Measurements from ENCODE around the gene FKBP5. TPM values are rescaled to one million over a fixed set of nuclear protein-coding genes. Genes with fewer than 3 reads are reported as not detected.

Gene FKBP5
- total RNA-seq, 1 donor from 2014 or later, result 6.8 TPM

DNA sequence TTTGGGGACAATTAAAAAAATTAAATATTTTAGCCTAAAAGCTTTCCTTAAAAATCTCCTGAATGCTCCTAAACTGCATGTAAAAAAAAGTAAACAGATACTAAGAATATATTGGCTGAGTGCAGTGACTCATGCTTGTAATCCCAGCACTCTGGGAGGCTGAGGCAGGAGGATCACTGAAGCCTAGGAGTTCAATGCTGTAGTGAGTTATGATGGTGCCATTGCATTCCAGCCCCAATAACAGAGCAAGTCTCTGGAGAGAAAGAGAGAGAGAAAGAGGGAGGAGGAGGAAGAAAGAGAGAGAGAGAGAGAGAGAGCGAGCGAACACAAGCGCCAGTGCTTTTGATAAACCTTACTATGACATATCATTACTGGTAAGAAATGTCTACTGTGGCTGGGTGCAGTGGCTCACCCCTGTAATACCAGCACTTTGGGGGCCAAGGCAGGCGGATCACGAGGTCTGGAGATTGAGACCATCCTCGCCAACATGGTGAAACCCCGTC, 58.8 kb downstream of the FKBP5 start:
- Histone ChIP-seq H3K27ac (ENCODE audit: low read depth, low read length) (no peak overlapping the region), H3K36me3 (ENCODE audit: control insufficient read depth in 3 of 3, insufficient read depth in 3 of 3, low read length in 3 of 3) (peaks cover 3 to 11% (median 8%) of the 10 kb centered on the region in 3 donors), H3K9ac (ENCODE audit: low read depth in 1 of 3, low read length in 3 of 3) (no peak overlapping the region), H3K4me1 (ENCODE audit: control insufficient read depth in 3 of 3, insufficient read depth in 3 of 3, low read length in 3 of 3) (peaks cover 0 to 4% (median 2%) of the 10 kb centered on the region in 3 donors), H3K4me3 (ENCODE audit: low read length in 3 of 3) (no peak overlapping the region), H3K9me3 (ENCODE audit: control insufficient read depth in 3 of 3, low read length in 3 of 3) (no peaks in the 10 kb centered on the region), H3K27me3 (ENCODE audit: control insufficient read depth in 3 of 3, insufficient read depth in 3 of 3, low read length in 3 of 3) (no peaks in the 10 kb centered on the region)

DNA sequence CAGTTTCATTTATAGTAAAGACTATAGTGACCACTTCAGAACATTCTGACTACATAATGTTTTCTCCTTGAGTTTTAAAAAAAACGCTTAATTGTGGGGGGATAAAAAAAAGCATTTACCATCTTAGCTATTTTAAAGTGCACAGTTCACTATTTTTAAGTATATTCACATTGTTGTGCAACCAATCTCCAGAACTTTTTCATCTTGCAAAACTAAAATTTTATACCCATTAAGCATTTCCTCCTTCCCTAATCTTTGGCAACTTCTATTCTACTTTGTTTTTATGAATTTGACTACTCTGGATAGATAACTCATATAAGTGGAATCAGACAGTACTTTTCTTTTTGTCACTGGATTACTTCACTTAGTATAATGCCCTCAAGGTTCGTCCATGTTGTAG, 62.3 kb downstream of the FKBP5 start:
- H3K27me3 ChIP-seq (ENCODE audit: control insufficient read depth in 3 of 3, insufficient read depth in 3 of 3, low read length in 3 of 3), result no peaks in the 10 kb centered on the region
- peak overlapping the region; percentile 23 for H3K27ac ChIP-seq (ENCODE audit: low read depth, low read length)
- H3K9ac ChIP-seq (ENCODE audit: low read depth in 1 of 3, low read length in 3 of 3), result no peak overlapping the region
- H3K36me3 ChIP-seq (ENCODE audit: control insufficient read depth in 3 of 3, insufficient read depth in 3 of 3, low read length in 3 of 3), result peaks cover 11 to 15% (median 15%) of the 10 kb centered on the region in 3 donors
- no peak overlapping the region for H3K4me3 ChIP-seq (ENCODE audit: low read length in 3 of 3)
- no peaks in the 10 kb centered on the region for H3K9me3 ChIP-seq (ENCODE audit: control insufficient read depth in 3 of 3, low read length in 3 of 3)
- H3K4me1 ChIP-seq (ENCODE audit: control insufficient read depth in 3 of 3, insufficient read depth in 3 of 3, low read length in 3 of 3), result peaks cover 0 to 4% (median 0%) of the 10 kb centered on the region in 3 donors

DNA sequence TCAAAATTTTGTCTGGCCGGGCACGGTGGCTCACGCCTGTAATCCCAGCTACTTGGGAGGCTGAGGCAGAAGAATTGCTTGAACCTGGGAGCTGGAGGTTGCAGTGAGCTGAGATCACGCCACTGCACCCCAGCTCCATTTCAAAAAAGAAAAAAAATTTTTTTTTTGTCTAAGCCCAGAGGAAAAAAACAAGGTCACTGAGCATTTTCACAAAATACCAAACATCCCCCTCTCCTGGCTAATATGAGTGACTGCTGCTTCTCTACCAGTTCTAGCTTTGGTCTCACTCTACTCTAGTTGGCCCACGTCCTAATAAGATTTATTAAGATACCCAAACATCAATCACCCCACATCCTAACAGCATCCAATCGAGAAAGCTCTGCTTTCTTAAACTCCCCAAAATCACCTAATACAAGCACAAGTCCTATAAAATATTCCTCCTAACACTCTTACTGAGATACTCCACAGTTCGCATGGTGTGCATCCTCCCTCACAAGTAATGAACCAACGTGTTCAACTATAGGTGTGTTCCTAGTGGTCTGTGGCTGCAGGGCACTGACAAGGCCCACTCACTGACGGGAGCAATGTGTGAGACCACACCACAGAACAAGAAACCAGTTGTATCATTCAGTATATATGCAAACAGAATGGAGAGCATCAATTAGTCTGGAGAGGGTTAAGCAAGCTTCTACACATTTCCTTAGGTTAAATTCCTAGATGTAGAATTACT, 64.2 kb downstream of the FKBP5 start:
- no peak overlapping the region for H3K9ac ChIP-seq (ENCODE audit: low read depth in 1 of 3, low read length in 3 of 3)
- no peaks in the 10 kb centered on the region for H3K27me3 ChIP-seq (ENCODE audit: control insufficient read depth in 3 of 3, insufficient read depth in 3 of 3, low read length in 3 of 3)
- no peak overlapping the region for H3K4me3 ChIP-seq (ENCODE audit: low read length in 3 of 3)
- peaks cover 0 to 6% (median 0%) of the 10 kb centered on the region in 3 donors for H3K4me1 ChIP-seq (ENCODE audit: control insufficient read depth in 3 of 3, insufficient read depth in 3 of 3, low read length in 3 of 3)
- H3K36me3 ChIP-seq (ENCODE audit: control insufficient read depth in 3 of 3, insufficient read depth in 3 of 3, low read length in 3 of 3), result peaks cover 11 to 13% (median 13%) of the 10 kb centered on the region in 3 donors
- H3K9me3 ChIP-seq (ENCODE audit: control insufficient read depth in 3 of 3, low read length in 3 of 3), result no peaks in the 10 kb centered on the region
- no peak overlapping the region for H3K27ac ChIP-seq (ENCODE audit: low read depth, low read length)

DNA sequence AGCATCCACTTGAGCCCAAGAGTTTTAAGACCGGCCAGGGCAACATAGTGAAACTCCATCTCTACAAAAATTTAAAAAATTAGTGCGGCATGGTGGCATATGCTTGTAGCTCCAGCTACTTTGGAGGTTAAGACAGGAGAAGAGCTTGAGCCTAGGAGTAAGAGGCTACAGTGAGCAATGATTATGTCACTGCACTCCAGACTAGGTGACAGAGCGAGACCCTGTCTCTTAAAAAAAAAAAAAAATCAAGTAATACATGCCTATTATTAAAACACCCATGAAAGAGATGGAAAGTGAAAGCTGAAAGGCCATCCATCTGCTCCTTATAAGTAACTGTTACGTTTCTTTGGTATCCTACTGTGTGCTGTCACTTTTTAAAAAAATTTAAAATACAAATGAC, 66.4 kb downstream of the FKBP5 start:
- Histone ChIP-seq H3K9ac (ENCODE audit: low read depth in 1 of 3, low read length in 3 of 3) (no peak overlapping the region), H3K36me3 (ENCODE audit: control insufficient read depth in 3 of 3, insufficient read depth in 3 of 3, low read length in 3 of 3) (peaks cover 13 to 29% (median 14%) of the 10 kb centered on the region in 3 donors), H3K4me3 (ENCODE audit: low read length in 3 of 3) (no peak overlapping the region), H3K27ac (ENCODE audit: low read depth, low read length) (no peak overlapping the region), H3K27me3 (ENCODE audit: control insufficient read depth in 3 of 3, insufficient read depth in 3 of 3, low read length in 3 of 3) (no peaks in the 10 kb centered on the region), H3K9me3 (ENCODE audit: control insufficient read depth in 3 of 3, low read length in 3 of 3) (no peaks in the 10 kb centered on the region), H3K4me1 (ENCODE audit: control insufficient read depth in 3 of 3, insufficient read depth in 3 of 3, low read length in 3 of 3) (peaks cover 0 to 6% (median 0%) of the 10 kb centered on the region in 3 donors)

DNA sequence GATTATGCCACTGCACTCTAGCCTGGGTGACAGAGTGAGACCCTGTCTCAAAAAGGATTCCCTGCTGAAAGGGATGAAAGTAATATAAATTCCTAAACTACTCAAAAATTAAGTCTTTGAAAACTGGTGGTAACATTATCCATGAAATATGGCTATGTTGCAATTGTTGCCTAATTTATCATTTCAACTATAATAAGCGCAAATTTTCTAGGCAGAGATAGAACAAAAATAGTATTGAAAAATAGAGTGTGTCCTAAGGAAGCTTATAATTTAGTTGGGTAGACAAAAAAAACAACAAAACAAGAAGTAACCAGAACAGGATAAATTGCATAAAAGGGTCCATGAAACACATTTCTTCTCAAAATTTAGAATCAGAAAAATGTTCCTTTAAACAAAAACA, 68.0 kb downstream of the FKBP5 start:
- Histone ChIP-seq H3K9ac (ENCODE audit: low read depth in 1 of 3, low read length in 3 of 3) (peak overlapping the region in 1 of 3 donors; percentile 20), H3K9me3 (ENCODE audit: control insufficient read depth in 3 of 3, low read length in 3 of 3) (no peaks in the 10 kb centered on the region), H3K4me3 (ENCODE audit: low read length in 3 of 3) (no peak overlapping the region), H3K36me3 (ENCODE audit: control insufficient read depth in 3 of 3, insufficient read depth in 3 of 3, low read length in 3 of 3) (peaks cover 13 to 33% (median 15%) of the 10 kb centered on the region in 3 donors), H3K27ac (ENCODE audit: low read depth, low read length) (no peak overlapping the region), H3K4me1 (ENCODE audit: control insufficient read depth in 3 of 3, insufficient read depth in 3 of 3, low read length in 3 of 3) (peaks cover 0 to 6% (median 0%) of the 10 kb centered on the region in 3 donors), H3K27me3 (ENCODE audit: control insufficient read depth in 3 of 3, insufficient read depth in 3 of 3, low read length in 3 of 3) (no peaks in the 10 kb centered on the region)

DNA sequence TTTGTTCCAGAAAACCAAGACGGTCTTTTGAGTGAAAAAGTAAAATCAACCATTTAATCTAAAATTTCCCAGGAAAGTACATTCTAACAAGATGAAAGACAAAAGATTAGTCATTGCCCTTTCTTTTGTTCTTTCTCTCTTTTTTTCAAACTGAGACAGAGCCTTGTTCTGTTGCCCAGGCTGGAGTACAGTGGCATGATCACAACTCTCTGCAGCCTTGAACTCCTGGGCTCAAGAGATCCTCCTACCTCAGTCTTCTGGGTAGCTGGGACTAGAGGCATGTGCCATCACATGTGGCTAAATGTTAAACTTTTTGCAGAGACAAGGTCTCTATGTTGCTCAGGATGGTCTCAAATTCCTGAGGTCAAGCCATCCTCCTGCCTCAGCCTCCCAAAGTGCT, 75.0 kb downstream of the FKBP5 start:
- H3K27ac ChIP-seq (ENCODE audit: low read depth, low read length), result no peak overlapping the region
- peaks cover 4 to 7% (median 4%) of the 10 kb centered on the region in 3 donors for H3K4me1 ChIP-seq (ENCODE audit: control insufficient read depth in 3 of 3, insufficient read depth in 3 of 3, low read length in 3 of 3)
- no peaks in the 10 kb centered on the region for H3K27me3 ChIP-seq (ENCODE audit: control insufficient read depth in 3 of 3, insufficient read depth in 3 of 3, low read length in 3 of 3)
- H3K4me3 ChIP-seq (ENCODE audit: low read length in 3 of 3), result no peak overlapping the region
- peaks cover 2 to 21% (median 18%) of the 10 kb centered on the region in 3 donors for H3K36me3 ChIP-seq (ENCODE audit: control insufficient read depth in 3 of 3, insufficient read depth in 3 of 3, low read length in 3 of 3)
- H3K9me3 ChIP-seq (ENCODE audit: control insufficient read depth in 3 of 3, low read length in 3 of 3), result no peaks in the 10 kb centered on the region
- H3K9ac ChIP-seq (ENCODE audit: low read depth in 1 of 3, low read length in 3 of 3), result no peak overlapping the region

- H3K36me3 ChIP-seq (ENCODE audit: control insufficient read depth in 3 of 3, insufficient read depth in 3 of 3, low read length in 3 of 3), result peaks cover 3 to 18% (median 6%) of the 10 kb centered on the region in 3 donors
- H3K4me1 ChIP-seq (ENCODE audit: control insufficient read depth in 3 of 3, insufficient read depth in 3 of 3, low read length in 3 of 3), result peaks cover 4 to 7% (median 4%) of the 10 kb centered on the region in 3 donors
- H3K9me3 ChIP-seq (ENCODE audit: control insufficient read depth in 3 of 3, low read length in 3 of 3), result no peaks in the 10 kb centered on the region
- no peak overlapping the region for H3K4me3 ChIP-seq (ENCODE audit: low read length in 3 of 3)
- H3K27me3 ChIP-seq (ENCODE audit: control insufficient read depth in 3 of 3, insufficient read depth in 3 of 3, low read length in 3 of 3), result no peaks in the 10 kb centered on the region
- H3K9ac ChIP-seq (ENCODE audit: low read depth in 1 of 3, low read length in 3 of 3), result no peak overlapping the region
- peak overlapping the region; percentile 44 for H3K27ac ChIP-seq (ENCODE audit: low read depth, low read length)
Observed at GRCh38 chr6:35611240-35611639, 77.5 kb downstream of the FKBP5 start.

GRCh38 chr6:35610830-35611229, 77.9 kb downstream of the FKBP5 start:
- Histone ChIP-seq H3K9ac (ENCODE audit: low read depth in 1 of 3, low read length in 3 of 3) (no peak overlapping the region), H3K4me3 (ENCODE audit: low read length in 3 of 3) (no peak overlapping the region), H3K27me3 (ENCODE audit: control insufficient read depth in 3 of 3, insufficient read depth in 3 of 3, low read length in 3 of 3) (no peaks in the 10 kb centered on the region), H3K36me3 (ENCODE audit: control insufficient read depth in 3 of 3, insufficient read depth in 3 of 3, low read length in 3 of 3) (peaks cover 3 to 18% (median 6%) of the 10 kb centered on the region in 3 donors), H3K9me3 (ENCODE audit: control insufficient read depth in 3 of 3, low read length in 3 of 3) (no peaks in the 10 kb centered on the region), H3K27ac (ENCODE audit: low read depth, low read length) (peak overlapping the region; percentile 44), H3K4me1 (ENCODE audit: control insufficient read depth in 3 of 3, insufficient read depth in 3 of 3, low read length in 3 of 3) (peaks cover 4 to 7% (median 4%) of the 10 kb centered on the region in 3 donors)

DNA sequence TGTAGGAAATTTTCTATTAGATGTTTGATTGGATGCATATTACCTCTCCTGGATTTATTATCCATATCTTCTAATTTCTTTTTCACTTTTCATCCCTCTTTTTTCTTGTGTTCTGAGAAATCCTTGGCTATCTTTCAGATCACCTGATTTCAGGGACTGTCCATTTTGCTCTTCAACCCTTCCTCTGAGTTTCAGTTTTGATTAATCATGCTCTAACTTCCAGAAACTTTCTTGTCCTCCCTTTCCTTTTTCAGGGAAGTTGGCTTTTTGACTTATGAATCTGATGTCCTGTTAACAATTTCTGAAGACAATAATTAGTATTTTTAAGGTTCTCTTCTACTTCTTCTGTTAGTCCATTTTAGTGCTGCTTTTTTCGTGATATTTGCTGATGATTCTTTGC, 79.1 kb downstream of the FKBP5 start:
- H3K27ac ChIP-seq (ENCODE audit: low read depth, low read length), result no peak overlapping the region
- peaks cover 4 to 7% (median 4%) of the 10 kb centered on the region in 3 donors for H3K4me1 ChIP-seq (ENCODE audit: control insufficient read depth in 3 of 3, insufficient read depth in 3 of 3, low read length in 3 of 3)
- H3K9ac ChIP-seq (ENCODE audit: low read depth in 1 of 3, low read length in 3 of 3), result no peak overlapping the region
- H3K36me3 ChIP-seq (ENCODE audit: control insufficient read depth in 3 of 3, insufficient read depth in 3 of 3, low read length in 3 of 3), result peaks cover 3 to 16% (median 3%) of the 10 kb centered on the region in 3 donors
- no peaks in the 10 kb centered on the region for H3K27me3 ChIP-seq (ENCODE audit: control insufficient read depth in 3 of 3, insufficient read depth in 3 of 3, low read length in 3 of 3)
- H3K4me3 ChIP-seq (ENCODE audit: low read length in 3 of 3), result no peak overlapping the region
- no peaks in the 10 kb centered on the region for H3K9me3 ChIP-seq (ENCODE audit: control insufficient read depth in 3 of 3, low read length in 3 of 3)

- Histone ChIP-seq H3K36me3 (ENCODE audit: control insufficient read depth in 3 of 3, insufficient read depth in 3 of 3, low read length in 3 of 3) (peaks cover 2 to 12% (median 3%) of the 10 kb centered on the region in 3 donors), H3K4me3 (ENCODE audit: low read length in 3 of 3) (no peak overlapping the region), H3K27ac (ENCODE audit: low read depth, low read length) (no peak overlapping the region), H3K9ac (ENCODE audit: low read depth in 1 of 3, low read length in 3 of 3) (no peak overlapping the region), H3K27me3 (ENCODE audit: control insufficient read depth in 3 of 3, insufficient read depth in 3 of 3, low read length in 3 of 3) (no peaks in the 10 kb centered on the region), H3K4me1 (ENCODE audit: control insufficient read depth in 3 of 3, insufficient read depth in 3 of 3, low read length in 3 of 3) (peaks cover 14 to 18% (median 16%) of the 10 kb centered on the region in 3 donors), H3K9me3 (ENCODE audit: control insufficient read depth in 3 of 3, low read length in 3 of 3) (no peaks in the 10 kb centered on the region)
Observed at GRCh38 chr6:35607517-35608233, 81.0 kb downstream of the FKBP5 start.

All from skeletal muscle tissue (tissue), 4 donors.